Measurements from ENCODE around the gene QSER1.
"Not testable (repeated sequence)": the region's sequence is repeated elsewhere in the genome, so short reads cannot be mapped to it uniquely, and the experiment has no call there.

Gene QSER1

GRCh38 chr11:32937283-32937682, 44.7 kb downstream of the QSER1 start:
- DNase-seq = not testable (repeated sequence)

- no peak for DNase-seq
These were observed 46.4 kb downstream of the QSER1 start for GRCh38 chr11:32939046-32939445.

GRCh38 chr11:32939866-32940265, 47.3 kb downstream of the QSER1 start:
- DNase-seq = no peak

GRCh38 chr11:32940865-32941264, 48.3 kb downstream of the QSER1 start:
- no peak for DNase-seq

- DNase-seq = no peak
These were observed 55.4 kb downstream of the QSER1 start for GRCh38 chr11:32947978-32948377.

GRCh38 chr11:32949739-32950138, 57.1 kb downstream of the QSER1 start:
- no peak for DNase-seq

GRCh38 chr11:32952421-32952820, 59.8 kb downstream of the QSER1 start:
- DNase-seq = no peak

- no peak for DNase-seq
These were observed 61.1 kb downstream of the QSER1 start for GRCh38 chr11:32953700-32954099.

- DNase-seq = no peak
These were observed 68.0 kb downstream of the QSER1 start for GRCh38 chr11:32960553-32961164.

- DNase-seq = no peak
These were observed 69.4 kb downstream of the QSER1 start for GRCh38 chr11:32962016-32962415.

- DNase-seq = no peak
These were observed 71.1 kb downstream of the QSER1 start for GRCh38 chr11:32963721-32964120.

GRCh38 chr11:32968541-32968940, 75.9 kb downstream of the QSER1 start:
- no peak for DNase-seq

GRCh38 chr11:32972233-32972632, 79.6 kb downstream of the QSER1 start:
- DNase-seq = not testable (repeated sequence)

GRCh38 chr11:32972781-32973180, 80.2 kb downstream of the QSER1 start:
- DNase-seq = no peak

- no peak for DNase-seq
These were observed 90.0 kb downstream of the QSER1 start for GRCh38 chr11:32982626-32983025.

- no peak for DNase-seq
These were observed 90.9 kb downstream of the QSER1 start for GRCh38 chr11:32983506-32983905.

- DNase-seq = no peak
These were observed 93.0 kb downstream of the QSER1 start for GRCh38 chr11:32985600-32985999.

GRCh38 chr11:32987851-32988250, 95.2 kb downstream of the QSER1 start:
- no peak for DNase-seq

GRCh38 chr11:32990481-32990880, 97.9 kb downstream of the QSER1 start:
- DNase-seq = no peak

- no peak for DNase-seq
These were observed 98.8 kb downstream of the QSER1 start for GRCh38 chr11:32991427-32991826.

GRCh38 chr11:32991898-32992297, 99.3 kb downstream of the QSER1 start:
- no peak for DNase-seq

- no peak for DNase-seq
These were observed 107.6 kb downstream of the QSER1 start for GRCh38 chr11:33000181-33000580.

GRCh38 chr11:33001281-33001680, 108.7 kb downstream of the QSER1 start:
- no peak for DNase-seq

GRCh38 chr11:33001751-33002542, 109.3 kb downstream of the QSER1 start:
- DNase-seq = no peak

GRCh38 chr11:33005175-33005574, 112.6 kb downstream of the QSER1 start:
- DNase-seq = no peak
